ENCODE data around the gene ST8SIA2.

ST8SIA2 gene

DNA sequence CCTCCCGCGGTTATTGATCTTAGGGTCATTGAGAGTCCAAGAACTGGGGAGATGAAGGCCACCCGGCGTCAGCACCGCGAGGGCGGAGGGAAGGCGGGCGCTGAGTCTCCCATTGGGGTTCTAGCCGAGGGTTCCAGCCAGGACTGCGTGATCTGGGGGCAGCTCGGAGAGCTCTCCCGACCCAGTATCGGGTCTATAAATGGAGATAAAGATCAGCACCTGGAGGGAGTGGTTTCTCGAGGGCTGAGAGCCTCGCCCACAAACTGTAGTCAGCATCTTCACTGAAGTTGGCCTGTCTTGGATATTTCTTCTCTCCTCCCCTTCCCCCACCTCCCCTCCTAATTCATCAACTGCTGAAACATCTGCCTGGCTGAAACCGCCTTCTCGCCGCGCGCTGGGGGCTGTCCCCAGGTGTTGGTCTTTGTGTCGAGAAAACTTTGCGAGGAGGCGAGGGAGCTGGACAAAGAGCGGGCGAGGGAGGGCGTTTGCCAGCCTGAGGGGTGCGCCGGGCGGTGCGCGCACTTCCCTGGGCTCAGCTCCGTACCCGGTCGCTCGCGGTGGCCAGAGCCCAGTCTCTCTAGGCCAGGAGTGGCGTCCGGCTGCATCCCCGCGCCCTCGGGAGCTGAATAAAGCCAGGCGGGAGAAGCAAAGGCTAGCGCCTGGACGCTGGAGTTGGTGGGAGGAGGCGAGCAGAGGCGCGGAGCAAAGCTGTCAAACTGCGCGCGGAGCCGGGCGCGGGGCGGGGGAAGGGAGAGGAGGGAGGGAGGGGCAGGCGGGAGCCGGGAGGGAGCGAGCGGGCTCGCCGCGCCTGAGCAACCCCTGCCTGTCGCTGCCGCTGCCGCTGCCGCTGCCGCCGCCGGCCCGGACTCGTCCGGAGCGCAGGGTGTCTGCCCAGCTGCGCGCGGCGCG lies at the start of gene ST8SIA2:
Gene ST8SIA2 (plus strand): TSS at position 811 of the 909 bp plus-strand sequence. CDS start 184 bp downstream, outside the sequence.
- DNase-seq (ENCODE audit: low read depth), result no peak
- peak within 1 kb of the TSS; percentile 47 for H3K4me3 ChIP-seq (ENCODE audit: low read length)
- TF ChIP-seq, protein P1, sequence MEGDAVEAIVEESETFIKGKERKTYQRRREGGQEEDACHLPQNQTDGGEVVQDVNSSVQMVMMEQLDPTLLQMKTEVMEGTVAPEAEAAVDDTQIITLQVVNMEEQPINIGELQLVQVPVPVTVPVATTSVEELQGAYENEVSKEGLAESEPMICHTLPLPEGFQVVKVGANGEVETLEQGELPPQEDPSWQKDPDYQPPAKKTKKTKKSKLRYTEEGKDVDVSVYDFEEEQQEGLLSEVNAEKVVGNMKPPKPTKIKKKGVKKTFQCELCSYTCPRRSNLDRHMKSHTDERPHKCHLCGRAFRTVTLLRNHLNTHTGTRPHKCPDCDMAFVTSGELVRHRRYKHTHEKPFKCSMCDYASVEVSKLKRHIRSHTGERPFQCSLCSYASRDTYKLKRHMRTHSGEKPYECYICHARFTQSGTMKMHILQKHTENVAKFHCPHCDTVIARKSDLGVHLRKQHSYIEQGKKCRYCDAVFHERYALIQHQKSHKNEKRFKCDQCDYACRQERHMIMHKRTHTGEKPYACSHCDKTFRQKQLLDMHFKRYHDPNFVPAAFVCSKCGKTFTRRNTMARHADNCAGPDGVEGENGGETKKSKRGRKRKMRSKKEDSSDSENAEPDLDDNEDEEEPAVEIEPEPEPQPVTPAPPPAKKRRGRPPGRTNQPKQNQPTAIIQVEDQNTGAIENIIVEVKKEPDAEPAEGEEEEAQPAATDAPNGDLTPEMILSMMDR (conservative IDR thresholded peaks at IDR 0.05; ENCODE audit: low read depth, low read length), result no peak

DNA sequence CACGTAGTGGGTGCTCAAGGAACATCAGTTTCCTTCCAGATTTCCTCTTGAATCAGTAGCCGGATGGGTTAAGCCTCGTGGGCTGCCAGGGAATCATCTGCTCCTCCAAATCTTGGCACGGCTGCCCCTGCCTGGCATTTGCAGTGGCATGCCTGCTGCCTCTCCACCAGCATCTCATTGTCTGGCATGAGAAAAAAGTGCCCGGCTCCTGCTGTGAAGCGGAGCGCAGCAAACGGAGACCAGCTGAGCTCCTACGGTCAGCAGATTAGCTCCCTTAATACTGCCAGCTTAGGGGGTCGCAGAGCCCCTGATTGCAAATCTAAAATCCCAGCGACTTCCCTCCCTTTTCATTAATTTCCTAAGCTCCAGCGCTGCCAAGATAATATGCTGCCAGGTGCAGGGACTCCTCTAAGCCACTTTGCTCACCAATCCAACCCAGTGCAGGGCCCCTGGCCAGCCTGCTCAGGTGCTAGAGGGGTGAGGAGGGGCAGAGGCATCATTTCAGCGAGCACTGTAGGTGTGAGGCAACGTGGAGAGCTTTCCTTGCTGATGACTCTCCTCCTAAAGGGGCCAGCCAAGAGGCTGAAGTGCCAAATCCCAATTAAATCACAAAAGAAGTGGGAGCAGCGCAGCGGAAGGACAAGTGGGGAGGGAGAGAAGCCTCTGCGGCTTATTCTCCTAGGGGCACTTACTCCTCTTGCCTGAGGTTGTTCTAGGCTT lies 49.6 kb upstream of the ST8SIA2 start:
- TF ChIP-seq, protein P1 (conservative IDR thresholded peaks at IDR 0.05; ENCODE audit: low read depth, low read length), result no peak
- no peak overlapping the region for H3K4me3 ChIP-seq (ENCODE audit: low read length)
- DNase-seq (ENCODE audit: low read depth), result no peak

DNA sequence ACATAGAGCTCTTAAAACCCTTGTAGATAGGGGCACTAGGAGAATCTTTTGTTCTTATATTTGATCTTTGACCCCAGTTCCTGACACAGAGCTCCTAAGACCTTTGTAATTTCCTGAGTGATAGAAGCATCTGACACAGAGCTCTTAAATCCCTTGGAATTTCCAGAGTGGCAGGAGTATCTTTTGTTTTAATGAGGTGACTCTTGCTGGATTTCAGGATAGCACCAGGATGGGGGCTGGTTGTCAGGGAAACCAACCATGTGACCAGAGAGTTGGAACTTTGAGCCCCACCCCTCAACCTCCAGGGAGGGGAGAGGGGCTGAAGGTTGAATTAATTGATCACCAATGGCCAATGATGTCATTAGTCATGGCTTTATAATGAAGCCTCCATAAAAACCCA lies 47.6 kb upstream of the ST8SIA2 start:
- no peak for DNase-seq (ENCODE audit: low read depth)
- H3K4me3 ChIP-seq (ENCODE audit: low read length), result no peak overlapping the region
- TF ChIP-seq, protein P1 (conservative IDR thresholded peaks at IDR 0.05; ENCODE audit: low read depth, low read length), result no peak

DNA sequence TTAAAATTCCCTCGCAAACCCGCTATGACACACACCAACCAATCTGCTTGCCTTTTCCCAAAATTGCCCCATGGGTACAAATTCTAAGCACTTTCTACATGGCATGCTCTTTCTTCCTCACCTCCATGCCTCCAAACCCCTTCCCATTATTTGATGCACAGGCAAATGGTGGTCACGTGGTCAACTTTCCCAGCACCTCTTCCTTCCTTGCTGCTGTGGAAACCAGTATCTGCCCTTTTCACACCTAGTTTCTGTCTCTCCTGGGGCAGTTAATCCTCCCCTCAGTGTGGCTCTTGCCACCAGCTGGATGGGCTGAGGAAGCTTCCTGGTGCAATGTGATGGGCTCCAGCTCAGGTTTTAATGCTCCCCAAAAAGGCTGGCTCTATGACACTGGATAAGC lies 38.4 kb upstream of the ST8SIA2 start:
- TF ChIP-seq, protein P1 (conservative IDR thresholded peaks at IDR 0.05; ENCODE audit: low read depth, low read length), result no peak
- DNase-seq (ENCODE audit: low read depth), result no peak
- H3K4me3 ChIP-seq (ENCODE audit: low read length), result no peak overlapping the region

- TF ChIP-seq, protein P1 (conservative IDR thresholded peaks at IDR 0.05; ENCODE audit: low read depth, low read length), result no peak
- no peak overlapping the region for H3K4me3 ChIP-seq (ENCODE audit: low read length)
- no peak for DNase-seq (ENCODE audit: low read depth)
Observed at GRCh38 chr15:92361321-92362000, 32.2 kb upstream of the ST8SIA2 start.

DNA sequence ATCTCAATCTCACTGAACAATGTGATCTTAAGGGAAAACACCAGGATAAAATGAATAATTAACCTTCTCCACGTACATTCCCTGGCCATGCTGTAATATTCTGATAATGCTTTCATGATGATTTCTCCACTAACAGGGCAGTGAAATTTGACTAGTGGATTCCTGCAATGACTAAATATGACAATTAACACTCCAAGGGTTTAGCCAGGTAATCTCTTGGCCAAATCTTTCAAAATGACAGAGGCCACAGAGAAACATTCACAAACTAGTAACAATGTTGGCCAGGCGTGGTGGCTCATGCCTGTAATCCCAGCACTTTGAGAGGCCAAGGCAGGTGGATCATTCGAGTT lies 31.7 kb upstream of the ST8SIA2 start:
- DNase-seq (ENCODE audit: low read depth), result no peak
- TF ChIP-seq, protein P1 (conservative IDR thresholded peaks at IDR 0.05; ENCODE audit: low read depth, low read length), result no peak
- H3K4me3 ChIP-seq (ENCODE audit: low read length), result no peak overlapping the region

Measured in retinal pigment epithelial cell (primary cell).